GM12892 (cell line): ENCODE results near the gene CYB561A3.

Experiments
- POLR2A ChIP-seq: IDR thresholded peaks from 2 replicates; pipeline ENCODE4 v1.6.1; 2011; ENCODE audit warnings: low read depth, low read length, control low read depth
- POLR2AphosphoS5 ChIP-seq: IDR thresholded peaks from 2 replicates; pipeline ENCODE4 v1.6.1; 2011; ENCODE audit warnings: low read depth, low read length, control low read depth
- TAF1 ChIP-seq: IDR thresholded peaks from 2 replicates; pipeline ENCODE4 v1.6.1; 2011; ENCODE audit warnings: low read depth, mild to moderate bottlenecking, control low read depth, low read length, borderline replicate concordance

GRCh38 chr11:61401573-61401972 is 39.9 kb upstream of the CYB561A3 start:
- TF ChIP-seq TAF1 = no peak
- TF ChIP-seq POLR2A = no peak
- TF ChIP-seq POLR2AphosphoS5 = no peak
